Measurements from ENCODE around the gene CCDC83. TPM values are rescaled to one million over a fixed set of nuclear protein-coding genes. Genes with fewer than 3 reads are reported as not detected.

The CCDC83 gene
- total RNA-seq, 1 donor from 2014 or later = not detected

GRCh38 chr11:85945296-85945695 lies 90.1 kb downstream of the CCDC83 start:
- H3K4me2 ChIP-seq = no peak overlapping the region
- no peak overlapping the region for H3K4me3 ChIP-seq
- peaks cover 7% of the 10 kb centered on the region for H3K27me3 Mint-ChIP-seq (ENCODE audit: insufficient read depth, low read depth)
- H3K79me2 ChIP-seq (ENCODE audit: low read depth) = no peaks in the 10 kb centered on the region
- H3K9ac ChIP-seq = no peak overlapping the region
- H3K27me3 ChIP-seq = no peaks in the 10 kb centered on the region
- H3K36me3 Mint-ChIP-seq = no peaks in the 10 kb centered on the region
- TF ChIP-seq EZH2 (IDR thresholded peaks at IDR 0.05) (no peak), EZH2phosphoT487 (IDR thresholded peaks at IDR 0.05) (no peak)
- TF ChIP-seq, protein P1, sequence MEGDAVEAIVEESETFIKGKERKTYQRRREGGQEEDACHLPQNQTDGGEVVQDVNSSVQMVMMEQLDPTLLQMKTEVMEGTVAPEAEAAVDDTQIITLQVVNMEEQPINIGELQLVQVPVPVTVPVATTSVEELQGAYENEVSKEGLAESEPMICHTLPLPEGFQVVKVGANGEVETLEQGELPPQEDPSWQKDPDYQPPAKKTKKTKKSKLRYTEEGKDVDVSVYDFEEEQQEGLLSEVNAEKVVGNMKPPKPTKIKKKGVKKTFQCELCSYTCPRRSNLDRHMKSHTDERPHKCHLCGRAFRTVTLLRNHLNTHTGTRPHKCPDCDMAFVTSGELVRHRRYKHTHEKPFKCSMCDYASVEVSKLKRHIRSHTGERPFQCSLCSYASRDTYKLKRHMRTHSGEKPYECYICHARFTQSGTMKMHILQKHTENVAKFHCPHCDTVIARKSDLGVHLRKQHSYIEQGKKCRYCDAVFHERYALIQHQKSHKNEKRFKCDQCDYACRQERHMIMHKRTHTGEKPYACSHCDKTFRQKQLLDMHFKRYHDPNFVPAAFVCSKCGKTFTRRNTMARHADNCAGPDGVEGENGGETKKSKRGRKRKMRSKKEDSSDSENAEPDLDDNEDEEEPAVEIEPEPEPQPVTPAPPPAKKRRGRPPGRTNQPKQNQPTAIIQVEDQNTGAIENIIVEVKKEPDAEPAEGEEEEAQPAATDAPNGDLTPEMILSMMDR (IDR thresholded peaks at IDR 0.05) = no peak
- H3K9me3 ChIP-seq (ENCODE audit: low read depth) = no peaks in the 10 kb centered on the region
- no peak for DNase-seq (ENCODE audit: low spot score)
- no peaks in the 10 kb centered on the region for H3F3A ChIP-seq (ENCODE audit: low read depth)
- H3K27ac Mint-ChIP-seq = no peak overlapping the region
- H3K4me3 Mint-ChIP-seq = no peak overlapping the region
- H3K9me3 Mint-ChIP-seq = peaks cover 5% of the 10 kb centered on the region
- no peaks in the 10 kb centered on the region for H3K4me1 Mint-ChIP-seq
- H3K4me1 ChIP-seq = no peaks in the 10 kb centered on the region
- H3K36me3 ChIP-seq = no peaks in the 10 kb centered on the region
- H3K27ac ChIP-seq = no peak overlapping the region
- H4K20me1 ChIP-seq (ENCODE audit: low read depth) = no peaks in the 10 kb centered on the region
- no peak overlapping the region for H2AFZ ChIP-seq (replicated peaks)

DNA sequence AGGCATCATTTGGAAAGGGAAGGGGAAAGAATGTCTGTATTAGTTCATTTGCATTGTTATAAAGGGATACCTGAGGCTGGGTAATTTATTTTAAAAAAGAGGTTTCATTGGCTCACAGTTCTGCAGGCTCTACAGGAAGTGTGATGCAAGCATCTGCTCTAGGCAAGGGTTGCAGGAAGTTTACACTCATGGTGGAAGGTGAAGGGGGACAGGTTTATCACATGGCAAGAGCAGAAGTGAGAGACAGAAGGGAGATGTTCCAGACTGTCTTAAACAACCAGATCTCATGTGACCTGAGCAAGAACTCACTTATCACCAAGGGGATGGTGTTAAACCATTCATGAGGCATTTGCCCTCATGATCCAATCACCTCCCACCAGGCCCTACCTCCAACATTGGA lies 90.6 kb downstream of the CCDC83 start:
- Histone ChIP-seq H4K20me1 (ENCODE audit: low read depth) (no peaks in the 10 kb centered on the region), H3K9ac (no peak overlapping the region), H3K79me2 (ENCODE audit: low read depth) (no peaks in the 10 kb centered on the region), H3K27ac (no peak overlapping the region), H3K36me3 (no peaks in the 10 kb centered on the region), H3K4me3 (no peak overlapping the region), H3K4me1 (no peaks in the 10 kb centered on the region), H2AFZ (replicated peaks) (no peak overlapping the region), H3K27me3 (no peaks in the 10 kb centered on the region), H3K9me3 (ENCODE audit: low read depth) (no peaks in the 10 kb centered on the region), H3F3A (ENCODE audit: low read depth) (no peaks in the 10 kb centered on the region), H3K4me2 (no peak overlapping the region)
- Mint-ChIP-seq H3K4me1 (no peaks in the 10 kb centered on the region), H3K27me3 (ENCODE audit: insufficient read depth, low read depth) (peaks cover 7% of the 10 kb centered on the region), H3K4me3 (no peak overlapping the region), H3K9me3 (peaks cover 5% of the 10 kb centered on the region), H3K36me3 (no peaks in the 10 kb centered on the region), H3K27ac (no peak overlapping the region)
- TF ChIP-seq EZH2phosphoT487 (IDR thresholded peaks at IDR 0.05) (no peak), EZH2 (IDR thresholded peaks at IDR 0.05) (no peak)
- TF ChIP-seq, protein P1 (IDR thresholded peaks at IDR 0.05) = no peak
- no peak for DNase-seq (ENCODE audit: low spot score)

DNA sequence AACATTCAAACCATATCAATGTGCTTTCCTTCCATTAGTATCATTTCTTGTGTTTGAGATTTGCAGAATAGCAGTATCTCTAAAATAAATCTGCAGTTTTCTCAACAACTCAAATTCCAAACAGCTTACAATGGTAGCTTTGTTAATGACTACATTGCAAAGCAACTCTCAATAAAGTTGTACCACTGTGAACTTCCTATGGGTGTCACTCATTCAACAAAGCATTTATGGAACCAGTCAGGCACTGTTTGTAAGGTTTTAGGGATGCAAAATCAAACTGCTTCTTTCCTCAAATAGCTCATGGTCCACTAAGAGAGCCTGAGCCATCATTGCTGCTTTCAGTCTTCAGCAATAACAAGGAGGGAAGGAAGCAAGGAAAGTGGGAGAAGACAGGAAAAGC lies 91.0 kb downstream of the CCDC83 start:
- H4K20me1 ChIP-seq (ENCODE audit: low read depth) = no peaks in the 10 kb centered on the region
- Mint-ChIP-seq H3K27me3 (ENCODE audit: insufficient read depth, low read depth) (peaks cover 7% of the 10 kb centered on the region), H3K4me3 (no peak overlapping the region), H3K9me3 (peaks cover 5% of the 10 kb centered on the region), H3K27ac (no peak overlapping the region), H3K36me3 (no peaks in the 10 kb centered on the region), H3K4me1 (no peaks in the 10 kb centered on the region)
- no peak overlapping the region for H2AFZ ChIP-seq (replicated peaks)
- DNase-seq (ENCODE audit: low spot score) = no peak
- no peak overlapping the region for H3K27ac ChIP-seq
- H3K36me3 ChIP-seq = no peaks in the 10 kb centered on the region
- no peak overlapping the region for H3K4me3 ChIP-seq
- H3F3A ChIP-seq (ENCODE audit: low read depth) = no peaks in the 10 kb centered on the region
- no peaks in the 10 kb centered on the region for H3K4me1 ChIP-seq
- H3K9me3 ChIP-seq (ENCODE audit: low read depth) = no peaks in the 10 kb centered on the region
- no peak overlapping the region for H3K4me2 ChIP-seq
- TF ChIP-seq EZH2phosphoT487 (IDR thresholded peaks at IDR 0.05) = no peak
- TF ChIP-seq EZH2 (IDR thresholded peaks at IDR 0.05) = no peak
- TF ChIP-seq, protein P1 (IDR thresholded peaks at IDR 0.05) = no peak
- H3K27me3 ChIP-seq = no peaks in the 10 kb centered on the region
- H3K9ac ChIP-seq = no peak overlapping the region
- no peaks in the 10 kb centered on the region for H3K79me2 ChIP-seq (ENCODE audit: low read depth)

Data from neural progenitor cell (in vitro differentiated cells).